EL (cell line): Measurements from ENCODE around the gene KCNH5.

Experiments used
- DNase-seq: peaks from one replicate; pipeline ENCODE4 v3.0.0-alpha.2; 2016

The KCNH5 gene

GRCh38 chr14:62994096-62994495, 51.2 kb downstream of the KCNH5 start:
- DNase-seq, result no peak

DNA sequence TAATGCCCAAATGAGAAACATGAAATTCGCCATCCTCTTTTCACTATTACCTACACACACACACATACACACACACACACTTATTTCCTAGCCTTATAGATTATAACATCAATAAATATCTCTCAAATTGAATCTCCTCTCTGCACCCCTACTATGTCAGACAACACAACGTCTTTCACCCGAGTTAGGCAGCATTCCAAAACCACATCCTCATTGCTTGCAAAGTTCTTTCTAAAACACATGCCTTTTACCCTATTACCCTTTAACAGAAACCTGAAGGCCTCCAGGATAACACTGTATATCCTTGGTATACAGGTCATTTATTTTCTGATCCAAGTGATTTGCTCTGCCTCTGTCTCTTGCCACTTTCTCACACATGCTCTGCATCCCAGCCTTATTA, 56.3 kb downstream of the KCNH5 start:
- peak; percentile 54 for DNase-seq

DNA sequence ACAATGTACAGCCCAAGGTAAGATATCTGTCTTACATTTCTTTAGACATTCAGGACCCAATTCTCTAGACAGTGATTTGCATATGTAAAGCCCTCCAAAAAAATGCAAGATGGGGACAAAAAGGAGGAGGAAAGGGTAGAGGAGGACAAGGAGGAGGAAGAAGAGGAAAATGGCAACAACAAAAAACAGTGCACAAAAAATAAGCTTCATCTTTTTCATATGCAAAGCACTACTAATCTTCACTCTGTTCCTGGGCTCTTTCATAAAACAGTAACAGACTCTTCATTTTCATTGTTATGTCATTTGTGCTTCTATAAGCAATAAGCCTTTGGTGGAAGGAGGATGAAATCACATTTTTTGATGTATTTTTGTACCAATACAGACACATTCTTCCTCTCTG, 61.4 kb downstream of the KCNH5 start:
- no peak for DNase-seq

DNA sequence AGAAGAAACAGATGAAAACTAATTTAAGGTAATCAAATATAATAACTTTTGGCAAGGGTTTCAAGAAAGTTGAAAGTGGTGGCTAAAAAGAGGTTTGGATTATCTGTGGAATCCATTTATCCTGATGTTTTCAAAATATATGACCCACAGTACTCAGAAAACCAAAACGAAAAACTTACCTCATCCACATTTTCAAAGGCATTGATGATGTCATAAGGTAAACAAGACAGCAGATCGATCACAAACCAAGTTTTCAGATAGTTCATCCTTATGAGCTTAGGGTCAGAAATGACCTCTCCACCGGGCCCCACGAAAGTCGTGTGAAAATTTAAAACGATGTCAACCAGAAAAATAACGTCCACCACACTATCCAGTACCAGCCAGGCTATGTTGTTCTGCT, 64.6 kb downstream of the KCNH5 start:
- DNase-seq, result no peak

- peak; percentile 93 for DNase-seq
These were observed 87.7 kb downstream of the KCNH5 start for GRCh38 chr14:62957562-62957961.

GRCh38 chr14:62956413-62956812, 88.8 kb downstream of the KCNH5 start:
- DNase-seq, result peak; percentile 32

GRCh38 chr14:62954165-62954564, 91.1 kb downstream of the KCNH5 start:
- no peak for DNase-seq

DNA sequence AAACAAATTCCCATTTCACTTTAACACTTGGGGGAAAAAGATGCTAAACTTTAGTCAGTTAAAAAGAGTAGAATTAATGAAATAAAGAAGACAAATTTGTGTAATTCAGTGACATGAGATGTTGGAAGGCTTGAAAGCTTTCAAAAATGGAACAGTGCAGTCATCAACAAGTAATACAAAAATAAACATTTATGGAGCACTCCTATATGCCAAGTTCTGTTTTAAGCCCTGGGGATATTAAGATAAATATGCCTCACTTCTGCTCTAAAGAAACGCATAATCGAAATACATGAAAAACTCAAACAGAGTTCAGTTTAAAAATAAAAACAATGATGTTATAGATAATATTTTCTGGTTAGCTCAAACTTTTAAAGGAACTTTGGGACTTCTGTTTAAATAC, 93.0 kb downstream of the KCNH5 start:
- no peak for DNase-seq

- DNase-seq, result no peak
These were observed 98.0 kb downstream of the KCNH5 start for GRCh38 chr14:62947301-62947700.

- DNase-seq, result no peak
These were observed 99.0 kb downstream of the KCNH5 start for GRCh38 chr14:62946221-62946620.

DNA sequence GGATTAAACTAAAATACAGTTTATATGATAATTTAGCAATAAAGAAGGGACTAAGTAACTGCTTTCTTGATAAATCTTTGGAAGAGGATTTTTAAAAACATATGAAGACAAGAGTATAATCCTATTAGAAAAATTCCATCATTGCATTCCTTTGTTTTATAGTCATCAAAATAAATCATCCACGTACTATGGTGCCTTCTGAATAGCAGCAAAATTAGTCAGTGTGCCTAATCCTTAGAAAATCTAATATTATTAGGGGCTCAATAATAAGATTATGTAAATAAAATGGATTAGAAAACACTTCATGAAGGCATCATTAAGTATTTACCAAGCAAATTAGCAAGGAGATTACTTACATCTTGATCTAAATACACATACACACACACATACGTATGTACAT, 102.1 kb downstream of the KCNH5 start:
- DNase-seq, result peak; percentile 48

DNA sequence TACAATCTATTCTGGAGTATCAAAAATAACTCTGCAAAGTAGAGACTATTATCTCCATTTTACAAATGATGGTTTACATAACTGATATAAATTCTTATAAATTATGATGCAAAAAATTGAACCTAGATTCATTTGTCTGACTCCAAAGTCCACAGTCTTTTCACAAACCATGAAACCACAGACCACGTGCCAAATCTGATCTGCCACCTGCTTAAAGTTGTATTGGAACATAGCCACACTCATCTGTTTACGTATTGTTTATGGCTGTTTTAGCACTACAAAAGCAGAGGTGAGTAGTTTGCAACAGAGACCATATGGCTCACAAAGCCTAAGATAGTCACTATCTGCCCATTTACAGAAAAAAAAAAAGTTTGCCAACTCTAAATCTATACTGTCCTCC, 105.3 kb downstream of the KCNH5 start:
- no peak for DNase-seq

DNA sequence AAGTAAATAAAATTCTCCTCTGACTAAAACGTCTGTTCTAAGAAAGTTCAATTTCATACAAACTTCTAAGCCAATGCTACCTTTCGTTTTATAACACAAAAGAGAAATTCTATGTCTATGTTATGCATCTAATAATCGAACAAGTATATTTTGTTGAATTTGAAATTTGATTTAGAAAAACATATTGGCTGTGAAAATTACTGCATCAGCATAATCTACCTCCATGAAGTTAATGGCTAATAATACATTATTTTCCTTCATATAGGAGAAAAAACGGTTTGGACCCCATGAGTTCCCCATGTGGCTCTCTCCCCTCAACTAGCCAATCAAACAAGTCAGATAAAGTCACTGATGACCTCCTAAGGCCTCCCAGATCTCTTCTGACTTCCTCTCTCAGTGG, 106.5 kb downstream of the KCNH5 start:
- DNase-seq, result no peak

GRCh38 chr14:62934439-62934838, 110.8 kb downstream of the KCNH5 start:
- no peak for DNase-seq

GRCh38 chr14:62921466-62921865, 123.8 kb downstream of the KCNH5 start:
- no peak for DNase-seq

- DNase-seq, result no peak
These were observed 128.7 kb downstream of the KCNH5 start for GRCh38 chr14:62916551-62916950.

DNA sequence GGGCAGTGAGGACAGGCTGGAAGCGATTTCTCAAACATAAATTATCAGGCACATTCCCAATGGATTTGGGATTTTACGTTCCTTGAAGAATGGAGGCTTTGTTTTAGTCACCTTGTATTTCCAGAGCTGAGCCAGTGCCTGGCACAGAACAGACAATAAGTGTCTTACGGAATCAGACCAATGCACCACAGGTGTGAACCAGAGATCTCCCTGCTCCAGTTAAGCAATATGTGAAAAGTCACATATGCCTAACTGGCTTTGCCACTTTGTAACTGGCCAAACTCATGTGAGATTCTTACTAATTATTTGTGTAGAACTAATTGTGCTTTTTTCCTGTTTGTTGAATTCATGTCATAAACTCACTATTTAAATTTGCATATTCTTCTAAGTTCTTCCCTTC, 130.4 kb downstream of the KCNH5 start:
- DNase-seq, result no peak

GRCh38 chr14:62914025-62914424, 131.2 kb downstream of the KCNH5 start:
- peak; percentile 29 for DNase-seq

GRCh38 chr14:62908506-62908905, 136.8 kb downstream of the KCNH5 start:
- peak; percentile 7 for DNase-seq

DNA sequence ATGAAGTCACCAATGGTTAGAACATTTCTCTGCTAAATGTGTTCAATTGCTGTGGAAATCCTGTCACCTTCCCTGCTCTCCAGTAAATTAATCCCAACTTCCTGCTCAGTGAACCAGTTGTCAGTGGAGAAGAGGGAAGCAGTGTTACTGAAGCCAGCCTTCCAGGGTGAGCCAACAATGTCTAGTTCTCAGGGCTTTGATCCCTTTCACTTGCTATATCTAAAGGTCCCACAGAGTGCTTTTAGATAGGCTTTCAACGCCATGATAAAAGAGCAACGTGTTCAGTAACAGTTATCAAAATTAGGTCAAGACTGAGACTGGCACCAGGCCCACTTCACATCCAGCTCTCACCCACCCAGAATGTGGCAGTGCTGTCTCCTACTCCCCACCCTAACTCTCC, 139.7 kb downstream of the KCNH5 start:
- no peak for DNase-seq

- no peak for DNase-seq
These were observed 147.5 kb downstream of the KCNH5 start for GRCh38 chr14:62897771-62898170.

- no peak for DNase-seq
These were observed 148.3 kb downstream of the KCNH5 start for GRCh38 chr14:62896932-62897456.

GRCh38 chr14:62894736-62895135, 150.5 kb downstream of the KCNH5 start:
- DNase-seq, result no peak

GRCh38 chr14:62889364-62889763, 155.9 kb downstream of the KCNH5 start:
- no peak for DNase-seq

GRCh38 chr14:62886461-62886860, 158.8 kb downstream of the KCNH5 start:
- DNase-seq, result no peak

DNA sequence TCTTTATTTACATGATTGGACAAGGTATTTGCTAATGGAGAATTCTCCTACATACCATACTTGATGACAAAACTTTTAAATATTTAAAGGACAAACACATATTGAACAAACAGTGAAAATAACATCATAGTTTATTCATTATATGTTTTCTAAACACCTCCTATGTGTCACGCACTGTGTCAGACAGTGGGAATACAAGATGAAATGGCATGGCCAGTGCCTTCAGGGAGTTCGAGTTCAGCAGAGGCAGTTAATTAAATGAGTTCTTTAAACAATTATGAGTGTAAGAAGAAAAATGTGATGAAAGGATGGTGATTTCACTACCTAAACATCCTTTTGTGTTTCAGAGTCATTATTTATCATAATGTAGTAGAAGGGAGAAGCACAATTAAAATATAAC, 159.8 kb downstream of the KCNH5 start:
- no peak for DNase-seq
